Hepatocyte (in vitro differentiated cells): Measurements from ENCODE around the gene CCDC110. TPM values are rescaled to one million over a fixed set of nuclear protein-coding genes. Genes with fewer than 3 reads are reported as not detected.

Experiments used
- DNase-seq: peaks from one replicate; pipeline ENCODE4 v3.0.0-alpha.2; 2016; ENCODE audit warnings: low spot score
- H2AFZ ChIP-seq: fragments of 200-600 bp; sonication (generic); 2 replicates; pipeline ENCODE4 v1.6.0; 2016; ENCODE audit warnings: antibody characterized with exemption, mild to moderate bottlenecking
- H3K27ac ChIP-seq: fragments of 200-600 bp; sonication (generic); 2 replicates; pipeline ENCODE4 v1.5.1; 2016; ENCODE audit warnings: mild to moderate bottlenecking
- H3K27me3 ChIP-seq: fragments of 200-600 bp; sonication (generic); 2 replicates; pipeline ENCODE4 v1.6.1; 2016
- H3K36me3 ChIP-seq: fragments of 200-600 bp; sonication (generic); replicated peaks from 2 replicates; pipeline ENCODE4 v1.5.1; 2016; ENCODE audit warnings: low read depth; ENCODE audit not compliant: insufficient read depth
- H3K4me1 ChIP-seq: fragments of 200-600 bp; sonication (generic); 2 replicates; pipeline ENCODE4 v1.5.1; 2016; ENCODE audit warnings: mild to moderate bottlenecking, moderate library complexity; ENCODE audit not compliant: insufficient read depth
- H3K4me2 ChIP-seq: fragments of 200-600 bp; sonication (generic); 2 replicates; pipeline ENCODE4 v1.6.0; 2016
- H3K4me3 ChIP-seq: fragments of 200-600 bp; sonication (generic); 2 replicates; pipeline ENCODE4 v1.5.1; 2016; ENCODE audit warnings: mild to moderate bottlenecking
- H3K79me2 ChIP-seq: fragments of 200-600 bp; sonication (generic); 2 replicates; pipeline ENCODE4 v1.6.0; 2017; ENCODE audit warnings: mild to moderate bottlenecking
- H3K9me2 ChIP-seq: fragments of 200-600 bp; sonication (generic); replicated peaks from 2 replicates; pipeline ENCODE4 v1.6.0; 2017; ENCODE audit warnings: mild to moderate bottlenecking; ENCODE audit not compliant: insufficient read depth
- H3K9me3 ChIP-seq: fragments of 200-600 bp; sonication (generic); 2 replicates; pipeline ENCODE4 v1.5.1; 2016; ENCODE audit warnings: low read depth, mild to moderate bottlenecking
- H4K20me1 ChIP-seq: fragments of 200-600 bp; sonication (generic); 2 replicates; pipeline ENCODE4 v1.6.0; 2016; ENCODE audit warnings: mild to moderate bottlenecking; ENCODE audit not compliant: insufficient read depth, poor library complexity, severe bottlenecking
- CTCF ChIP-seq: fragments of 200-600 bp; sonication (generic); IDR thresholded peaks from 2 replicates; pipeline ENCODE4 v1.5.1; 2016; ENCODE audit warnings: antibody characterized with exemption, mild to moderate bottlenecking; ENCODE audit not compliant: poor library complexity
- EZH2 ChIP-seq: fragments of 200-600 bp; sonication (generic); IDR thresholded peaks from 2 replicates; pipeline ENCODE4 v1.6.1; 2016; ENCODE audit warnings: antibody characterized with exemption, mild to moderate bottlenecking, borderline replicate concordance
- EZH2phosphoT487 ChIP-seq: fragments of 200-600 bp; sonication (generic); IDR thresholded peaks from one replicate; pipeline ENCODE4 v1.6.1; 2018; ENCODE audit warnings: antibody characterized with exemption, mild to moderate bottlenecking, low read depth, moderate library complexity; ENCODE audit not compliant: unreplicated experiment, severe bottlenecking
- WGBS: methylation state at CpG from one replicate; pipeline ENCODE4 v1.1.6; 2016; ENCODE audit warnings: low lambda C conversion rate; ENCODE audit errors: missing lambda C conversion rate; 5-methylcytosine and 5-hydroxymethylcytosine counted together
- polyA plus RNA-seq: library from polyadenylated mRNA; unstranded; fragments of >200 nt; fragmentation: Nextera tagmentation; extraction: Ambion mirVana; gene quantifications from 2 replicates; pipeline ENCODE4 v1.2.1, GENCODE V29; 2016
- total RNA-seq: library from RNA; depleted of rRNA; stranded (reverse); fragments of >200 nt; gene quantifications from 2 replicates; pipeline ENCODE4 v1.2.3, GENCODE V29; 2014

CCDC110 gene
- total and polyA plus RNA-seq, 2 experiments from 2014 or later = 0.16 to 0.73 TPM

DNA sequence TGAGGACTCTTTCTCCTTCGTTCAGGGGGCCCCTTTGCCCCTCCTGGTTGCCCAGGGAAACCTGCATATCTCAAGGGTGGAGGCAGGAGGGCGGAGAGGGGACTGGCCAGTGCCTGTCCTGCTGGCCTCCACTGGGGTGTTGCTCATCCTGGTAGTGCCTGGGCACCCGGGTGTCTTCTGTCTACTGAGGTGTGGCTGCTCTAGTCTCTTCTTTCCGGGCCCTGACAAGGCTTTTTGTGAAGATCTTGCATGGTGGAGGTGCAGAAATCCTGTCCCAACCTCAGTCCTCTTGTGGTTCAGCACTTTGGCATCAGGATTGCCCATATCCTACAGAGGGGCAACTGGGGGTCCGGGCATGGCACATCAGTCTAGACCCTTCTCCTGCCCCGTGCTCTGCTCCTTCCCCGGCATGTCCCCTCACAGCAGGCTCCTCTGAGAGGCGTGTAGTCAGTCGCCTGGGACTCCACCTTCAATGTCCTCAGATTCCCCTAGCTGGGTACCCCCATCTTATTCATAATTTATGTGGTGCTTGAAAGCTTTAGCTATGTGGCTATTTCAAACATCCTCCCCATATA, 1.9 kb downstream of the CCDC110 start:
- 70% methylated on average over 9 of the region's 9 CpGs for WGBS
- no peak overlapping the region for H3K27ac ChIP-seq

DNA sequence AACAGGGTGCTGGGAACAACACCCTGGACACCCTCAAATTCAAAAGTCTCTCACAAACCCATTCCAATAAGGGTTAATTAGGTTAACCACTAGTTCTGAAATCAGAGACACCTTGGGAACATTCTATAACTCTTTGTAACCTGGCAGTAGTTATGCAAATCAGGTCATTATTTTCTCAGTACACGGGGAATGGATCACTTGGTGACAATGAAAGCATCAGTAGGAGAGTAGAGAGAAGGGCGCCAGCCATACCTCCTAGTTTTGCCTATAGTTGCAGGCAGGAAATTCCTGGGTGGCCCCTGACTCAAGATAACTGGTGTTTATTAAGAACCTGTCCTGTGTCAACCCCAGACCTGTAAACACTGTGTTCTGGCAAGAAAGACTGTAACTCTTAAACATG, 2.5 kb downstream of the CCDC110 start:
- Histone ChIP-seq H3K9me3 (no peaks in the 10 kb centered on the region), H3K9me2 (no peaks in the 10 kb centered on the region), H3K4me1 (peaks cover 14% of the 10 kb centered on the region), H3K4me2 (no peak overlapping the region), H3K79me2 (no peaks in the 10 kb centered on the region), H3K27ac (no peak overlapping the region), H3K27me3 (peaks cover 5% of the 10 kb centered on the region), H4K20me1 (no peaks in the 10 kb centered on the region), H3K4me3 (no peak overlapping the region), H3K36me3 (no peaks in the 10 kb centered on the region), H2AFZ (no peak overlapping the region)
- 74% methylated on average over 2 of the region's 2 CpGs for WGBS
- DNase-seq = no peak
- TF ChIP-seq CTCF (no peak), EZH2 (no peak), EZH2phosphoT487 (no peak)

More for the DNA sequence above, 1.9 kb downstream of the CCDC110 start:
- Histone ChIP-seq H3K9me2 (no peaks in the 10 kb centered on the region), H3K27me3 (peaks cover 5% of the 10 kb centered on the region), H3K79me2 (no peaks in the 10 kb centered on the region), H3K4me3 (no peak overlapping the region), H3K4me1 (peaks cover 10% of the 10 kb centered on the region), H3K4me2 (no peak overlapping the region), H3K36me3 (no peaks in the 10 kb centered on the region), H3K9me3 (no peaks in the 10 kb centered on the region), H2AFZ (no peak overlapping the region), H4K20me1 (no peaks in the 10 kb centered on the region)
- TF ChIP-seq EZH2 = no peak
- no peak for TF ChIP-seq CTCF
- no peak for TF ChIP-seq EZH2phosphoT487
- DNase-seq = no peak

DNA sequence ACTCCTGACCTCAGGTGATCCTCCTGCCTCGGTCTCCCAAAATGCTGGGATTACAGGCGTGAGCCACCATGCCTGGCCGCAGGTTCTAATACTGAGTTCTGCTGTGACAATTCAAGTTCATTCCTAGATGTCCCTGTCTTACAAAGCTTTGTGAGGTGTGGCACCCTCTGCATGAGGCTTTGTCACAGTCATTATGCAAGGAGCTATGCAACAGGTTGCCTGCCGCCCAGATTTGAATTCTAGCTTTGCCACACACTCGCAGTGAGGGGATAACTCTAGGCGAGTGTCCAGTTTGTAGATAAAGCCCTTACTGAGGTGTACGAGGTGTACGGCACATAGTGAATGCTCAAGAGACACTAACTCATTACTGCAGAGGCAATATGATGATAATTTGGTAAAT, 3.5 kb downstream of the CCDC110 start:
- TF ChIP-seq EZH2 = no peak
- TF ChIP-seq EZH2phosphoT487 = no peak
- no peak for TF ChIP-seq CTCF
- 90% methylated on average over 8 of the region's 8 CpGs for WGBS
- no peak overlapping the region for H3K4me3 ChIP-seq
- no peaks in the 10 kb centered on the region for H3K9me3 ChIP-seq
- no peak overlapping the region for H2AFZ ChIP-seq
- H3K9me2 ChIP-seq = no peaks in the 10 kb centered on the region
- no peak for DNase-seq
- H4K20me1 ChIP-seq = no peaks in the 10 kb centered on the region
- H3K4me1 ChIP-seq = peaks cover 14% of the 10 kb centered on the region
- H3K27me3 ChIP-seq = peaks cover 5% of the 10 kb centered on the region
- no peak overlapping the region for H3K27ac ChIP-seq
- H3K79me2 ChIP-seq = no peaks in the 10 kb centered on the region
- H3K36me3 ChIP-seq = no peaks in the 10 kb centered on the region
- no peak overlapping the region for H3K4me2 ChIP-seq
